KOPT-K1 (cell line): Measurements from ENCODE around the gene CEP170B.

Experiments used
- H3K27ac ChIP-seq: fragments of 200-600 bp; sonication (generic); 2 replicates; pipeline ENCODE4 v1.5.1; 2016; ENCODE audit warnings: antibody characterized with exemption, mild to moderate bottlenecking, low read depth, low read length; ENCODE audit not compliant: poor library complexity, severe bottlenecking
- H3K36me3 ChIP-seq: fragments of 200-600 bp; sonication (generic); 2 replicates; pipeline ENCODE4 v1.5.1; 2017; ENCODE audit warnings: antibody characterized with exemption, mild to moderate bottlenecking, low read length, moderate library complexity; ENCODE audit not compliant: insufficient read depth
- H3K9me3 ChIP-seq: fragments of 200-600 bp; sonication (generic); 2 replicates; pipeline ENCODE4 v1.5.1; 2017; ENCODE audit warnings: antibody characterized with exemption, low read length, mild to moderate bottlenecking; ENCODE audit not compliant: insufficient read depth, poor library complexity, severe bottlenecking

Gene CEP170B

GRCh38 chr14:104870368-104871144 is 5.5 kb downstream of the CEP170B start:
- H3K27ac ChIP-seq = no peak overlapping the region
- no peaks in the 10 kb centered on the region for H3K9me3 ChIP-seq
- H3K36me3 ChIP-seq = no peaks in the 10 kb centered on the region

DNA sequence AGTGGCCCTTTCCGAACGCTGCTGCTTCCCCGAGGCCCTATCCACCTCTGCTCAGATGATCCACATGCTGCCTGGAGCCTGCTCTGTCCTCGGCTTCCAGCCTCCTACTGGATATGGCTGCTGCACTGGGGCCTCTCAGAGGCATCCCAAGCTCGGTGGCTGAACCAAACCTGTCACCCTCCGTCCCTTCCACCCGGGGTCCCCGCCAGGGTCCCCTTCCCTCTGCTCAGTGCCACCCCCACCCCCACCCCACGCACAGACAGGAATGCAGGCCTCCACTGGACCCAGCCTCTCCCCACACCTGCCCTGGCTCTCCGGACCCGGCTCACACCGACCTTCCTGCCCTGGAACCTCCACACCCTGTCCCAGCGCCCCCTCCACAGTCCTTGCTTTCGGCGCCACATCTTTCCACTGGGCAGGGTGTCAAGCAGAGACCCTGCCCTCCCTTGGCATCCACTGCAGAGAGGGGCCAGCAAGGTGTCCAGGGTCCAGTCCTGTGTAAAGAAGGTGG is 6.1 kb downstream of the CEP170B start:
- H3K9me3 ChIP-seq = no peaks in the 10 kb centered on the region
- no peaks in the 10 kb centered on the region for H3K36me3 ChIP-seq
- H3K27ac ChIP-seq = no peak overlapping the region

GRCh38 chr14:104871656-104872468 is 6.8 kb downstream of the CEP170B start:
- no peak overlapping the region for H3K27ac ChIP-seq
- H3K36me3 ChIP-seq = no peaks in the 10 kb centered on the region
- H3K9me3 ChIP-seq = no peaks in the 10 kb centered on the region

DNA sequence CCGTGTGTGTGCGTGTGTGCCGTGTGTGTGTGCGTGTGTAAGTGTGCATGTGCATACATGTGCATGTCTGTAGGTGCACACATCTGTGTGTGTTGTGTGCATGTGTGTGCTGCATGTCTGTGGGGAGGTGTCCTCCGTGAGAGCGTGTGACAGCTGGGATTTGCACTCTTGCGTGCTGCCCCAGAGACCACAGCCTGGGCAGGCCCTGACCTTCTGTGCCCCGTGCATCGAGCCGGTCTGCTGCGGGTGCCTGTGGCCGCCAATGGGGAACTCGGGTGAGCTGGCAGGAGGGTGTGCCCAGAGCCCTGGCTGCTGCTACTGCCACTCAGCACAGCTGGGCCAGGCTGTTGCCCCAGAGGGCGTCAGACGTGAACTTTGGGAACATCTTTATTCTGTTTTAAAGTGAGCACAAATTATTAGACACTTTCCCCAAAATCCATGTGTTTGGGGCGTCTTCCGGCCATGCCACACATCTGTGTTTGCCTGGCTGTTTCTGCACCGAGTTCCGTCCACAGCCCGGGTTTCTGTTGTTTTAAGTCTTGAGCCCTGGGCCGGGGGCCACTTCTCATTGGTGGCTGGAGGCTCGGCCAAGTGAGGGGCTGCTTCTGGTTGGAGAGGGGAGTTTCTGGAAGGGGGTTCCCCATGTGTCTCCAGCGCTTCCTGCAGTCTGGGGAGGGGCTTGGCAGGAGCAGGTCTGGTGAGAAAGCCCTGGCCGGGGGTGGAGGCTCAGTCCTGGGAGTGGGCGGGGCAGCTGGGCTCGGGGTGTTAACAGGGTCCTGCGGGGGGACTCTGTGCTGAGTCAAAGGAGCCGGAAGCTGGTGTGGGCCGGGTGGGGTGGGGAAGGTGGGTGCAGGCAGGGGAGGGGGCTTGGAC is 7.6 kb downstream of the CEP170B start:
- Histone ChIP-seq H3K9me3 (no peaks in the 10 kb centered on the region), H3K27ac (no peak overlapping the region), H3K36me3 (no peaks in the 10 kb centered on the region)

- no peak overlapping the region for H3K27ac ChIP-seq
- no peaks in the 10 kb centered on the region for H3K9me3 ChIP-seq
- no peaks in the 10 kb centered on the region for H3K36me3 ChIP-seq
Measured at GRCh38 chr14:104873380-104874055, 8.4 kb downstream of the CEP170B start.

- Histone ChIP-seq H3K36me3 (no peaks in the 10 kb centered on the region), H3K9me3 (no peaks in the 10 kb centered on the region), H3K27ac (no peak overlapping the region)
Measured at GRCh38 chr14:104874110-104874531, 9.1 kb downstream of the CEP170B start.

- H3K27ac ChIP-seq = no peak overlapping the region
- H3K36me3 ChIP-seq = no peaks in the 10 kb centered on the region
- no peaks in the 10 kb centered on the region for H3K9me3 ChIP-seq
Measured at GRCh38 chr14:104874571-104875411, 9.7 kb downstream of the CEP170B start.

DNA sequence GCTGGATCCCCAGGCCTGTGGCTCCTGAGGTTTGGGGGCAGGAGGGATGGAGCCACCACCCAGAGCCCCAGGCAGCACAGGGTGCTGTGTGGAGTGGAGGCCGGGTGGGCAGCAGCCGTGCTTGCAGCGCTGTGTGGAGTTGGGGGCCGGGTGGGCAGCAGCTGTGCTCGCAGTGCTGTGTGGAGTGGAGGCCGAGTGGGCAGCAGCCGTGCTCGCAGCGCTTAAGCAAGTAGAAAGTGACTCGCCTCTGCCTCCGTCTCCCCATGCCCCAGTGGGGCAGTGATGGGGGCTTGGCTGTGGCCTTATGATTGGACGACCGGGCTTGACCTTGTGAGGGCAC is 10.3 kb downstream of the CEP170B start:
- Histone ChIP-seq H3K27ac (no peak overlapping the region), H3K36me3 (no peaks in the 10 kb centered on the region), H3K9me3 (no peaks in the 10 kb centered on the region)

GRCh38 chr14:104875811-104876210 is 10.7 kb downstream of the CEP170B start:
- Histone ChIP-seq H3K36me3 (no peaks in the 10 kb centered on the region), H3K9me3 (no peaks in the 10 kb centered on the region), H3K27ac (no peak overlapping the region)

GRCh38 chr14:104876251-104876699 is 11.2 kb downstream of the CEP170B start:
- H3K36me3 ChIP-seq = no peaks in the 10 kb centered on the region
- H3K9me3 ChIP-seq = no peaks in the 10 kb centered on the region
- no peak overlapping the region for H3K27ac ChIP-seq

- H3K9me3 ChIP-seq = no peaks in the 10 kb centered on the region
- no peak overlapping the region for H3K27ac ChIP-seq
- no peaks in the 10 kb centered on the region for H3K36me3 ChIP-seq
Measured at GRCh38 chr14:104877066-104877805, 12.2 kb downstream of the CEP170B start.

DNA sequence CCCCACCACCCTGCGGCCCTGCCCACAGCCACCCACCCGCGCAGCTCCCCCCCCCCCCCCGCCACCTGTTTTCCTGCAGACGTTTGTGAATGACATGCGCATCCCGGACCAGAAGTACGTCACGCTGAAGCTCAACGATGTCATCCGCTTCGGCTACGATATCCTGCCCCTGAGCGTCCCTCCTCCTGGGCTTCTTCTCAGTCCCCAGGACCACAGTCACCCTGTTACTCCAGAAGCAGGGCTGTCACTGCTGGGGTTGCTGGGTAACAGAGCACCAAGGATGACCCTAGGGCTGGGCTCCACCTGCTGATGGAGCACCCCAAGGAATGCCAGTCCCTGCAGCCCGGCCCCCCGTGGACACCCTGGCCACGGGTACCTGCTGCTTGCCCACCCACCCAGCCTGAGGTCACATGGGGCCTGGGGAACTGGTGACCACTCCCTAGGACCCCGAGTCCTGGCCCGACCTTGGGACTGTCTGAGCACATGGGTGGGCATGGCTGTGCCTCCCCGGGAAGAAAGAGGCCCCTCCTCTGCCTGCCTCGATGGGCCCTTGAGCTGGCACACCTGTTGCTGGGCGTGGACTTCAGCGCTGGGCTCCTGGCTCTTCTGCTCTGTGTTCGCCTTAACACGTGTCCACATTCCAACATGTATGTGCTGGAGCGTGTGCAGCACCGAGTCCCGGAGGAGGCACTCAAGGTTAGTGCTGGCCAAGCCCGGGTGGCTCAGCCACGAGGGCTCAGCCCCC is 12.9 kb downstream of the CEP170B start:
- Histone ChIP-seq H3K9me3 (no peaks in the 10 kb centered on the region), H3K27ac (no peak overlapping the region), H3K36me3 (no peaks in the 10 kb centered on the region)

- H3K27ac ChIP-seq = no peak overlapping the region
Measured at GRCh38 chr14:104878582-104878981, 13.5 kb downstream of the CEP170B start.

More at GRCh38 chr14:104878582-104878981, 13.5 kb downstream of the CEP170B start:
- no peaks in the 10 kb centered on the region for H3K36me3 ChIP-seq
- no peaks in the 10 kb centered on the region for H3K9me3 ChIP-seq
